Activated CD4-positive, alpha-beta memory T cell treated with anti-CD3 and anti-CD28 coated beads, Interleukin-2, amount 10 ng/mL, durations not matched to agents 7 days and 5 days (primary cell): ENCODE measurements around the gene NAA38. TPM values are rescaled to one million over a fixed set of nuclear protein-coding genes. Genes with fewer than 3 reads are reported as not detected.
"Not testable (repeated sequence)": the region's sequence is repeated elsewhere in the genome, so short reads cannot be mapped to it uniquely, and the experiment has no call there.

ENCODE experiments used
- CTCF ChIA-PET: fragments of 350-600 bp; sonication (Branson Sonifier 250); formaldehyde crosslinking; loops from one replicate; lab custom pipeline; 2021; ENCODE audit warnings: antibody characterized with exemption, inconsistent platforms; lab: Charles Lee
- POLR2A ChIA-PET: fragments of 350-600 bp; sonication (Branson Sonifier 250); formaldehyde crosslinking; loops from one replicate; lab custom pipeline; 2021; ENCODE audit warnings: antibody characterized with exemption; lab: Charles Lee
- DNase-seq: peaks from one replicate; pipeline ENCODE4 v3.0.0-alpha.2; 2020
- H3K27ac Mint-ChIP-seq: one replicate; pipeline ENCODE4 v1.8.0; 2021; ENCODE audit warnings: mild to moderate bottlenecking, mixed read lengths
- H3K27me3 Mint-ChIP-seq: one replicate; pipeline ENCODE4 v1.8.0; 2021; ENCODE audit warnings: mixed read lengths
- H3K36me3 Mint-ChIP-seq: one replicate; pipeline ENCODE4 v1.8.0; 2021; ENCODE audit warnings: low read depth, mixed read lengths
- H3K4me1 Mint-ChIP-seq: one replicate; pipeline ENCODE4 v1.8.0; 2021; ENCODE audit warnings: mixed read lengths
- H3K4me3 Mint-ChIP-seq: one replicate; pipeline ENCODE4 v1.8.0; 2021; ENCODE audit warnings: mild to moderate bottlenecking, mixed read lengths
- H3K9me3 Mint-ChIP-seq: one replicate; pipeline ENCODE4 v1.8.0; 2021; ENCODE audit warnings: mixed read lengths
- total RNA-seq, 2 experiments: library from RNA; stranded (reverse); gene quantifications; one replicate each; pipeline ENCODE4 v1.2.3, GENCODE V29; 2021

Gene NAA38
- total RNA-seq, 2 experiments from 2014 or later, result 69.8 to 76.9 TPM

- Mint-ChIP-seq H3K27ac (no peak overlapping the region), H3K4me3 (no peak overlapping the region), H3K4me1 (no peaks in the 10 kb centered on the region), H3K27me3 (no peaks in the 10 kb centered on the region), H3K36me3 (peaks cover 8% of the 10 kb centered on the region), H3K9me3 (no peaks in the 10 kb centered on the region)
- ChIA-PET POLR2A (interaction anchor here (1.2 kb wide), 1 partner anchor 8 kb away, joined by 4 read pairs; no protein-coding TSS in a partner anchor), CTCF (interaction anchor here (2.4 kb wide), 1 partner anchor 11 kb away, joined by 9 read pairs; no protein-coding TSS in a partner anchor)
- no peak for DNase-seq
These were observed 18.5 kb upstream of the NAA38 start for GRCh38 chr17:7875804-7876370.

- ChIA-PET POLR2A (no interaction called here), CTCF (no interaction called here)
- Mint-ChIP-seq H3K4me3 (no peak overlapping the region), H3K4me1 (peaks cover 11% of the 10 kb centered on the region), H3K9me3 (no peaks in the 10 kb centered on the region), H3K27ac (no peak overlapping the region), H3K27me3 (no peaks in the 10 kb centered on the region), H3K36me3 (peaks cover 10% of the 10 kb centered on the region)
- no peak for DNase-seq
These were observed 15.7 kb upstream of the NAA38 start for GRCh38 chr17:7873051-7873450.

DNA sequence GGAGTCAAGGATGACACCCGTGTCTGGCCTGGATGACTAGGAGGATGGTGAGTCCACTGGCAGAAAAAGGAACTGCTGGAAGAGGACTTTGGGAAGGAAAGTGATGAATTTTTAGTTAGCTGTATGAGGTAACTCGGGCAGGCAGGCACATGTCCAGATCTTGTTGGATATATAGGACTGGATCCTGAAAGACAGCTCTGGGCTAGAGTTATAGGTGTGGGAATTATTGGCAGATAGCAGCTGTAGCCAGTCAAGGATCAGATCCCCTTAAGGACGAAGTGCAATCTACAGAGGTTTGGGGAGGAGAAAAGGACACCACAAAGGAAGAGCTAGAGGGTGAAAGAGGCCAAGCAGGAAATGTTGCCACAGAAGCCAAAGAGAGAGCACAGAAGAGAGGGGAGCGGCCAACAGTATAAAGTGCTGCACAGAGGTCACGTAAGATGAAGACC lies 10.5 kb upstream of the NAA38 start:
- Mint-ChIP-seq H3K36me3 (peaks cover 26% of the 10 kb centered on the region), H3K4me1 (peaks cover 23% of the 10 kb centered on the region), H3K9me3 (no peaks in the 10 kb centered on the region), H3K27me3 (no peaks in the 10 kb centered on the region), H3K27ac (peak overlapping the region; percentile 62), H3K4me3 (peak overlapping the region; percentile 33)
- peak; percentile 34 for DNase-seq
- POLR2A ChIA-PET, result interaction anchor here (1.0 to 2.7 kb wide), 6 partner anchors 8 to 306 kb away, joined by 3 to 11 read pairs (median 4); partner anchors contain the start of gene NAA38
- CTCF ChIA-PET, result interaction anchor here (0.5 to 5.0 kb wide), 9 partner anchors 8 to 226 kb away, joined by 3 to 28 read pairs (median 4); partner anchors contain the start of gene RNF227

- H3K36me3 Mint-ChIP-seq, result peaks cover 26% of the 10 kb centered on the region
- no peak overlapping the region for H3K27ac Mint-ChIP-seq
- no peaks in the 10 kb centered on the region for H3K9me3 Mint-ChIP-seq
- H3K4me3 Mint-ChIP-seq, result no peak overlapping the region
- DNase-seq, result no peak
- H3K27me3 Mint-ChIP-seq, result no peaks in the 10 kb centered on the region
- ChIA-PET POLR2A (interaction anchor here (2.0 to 2.7 kb wide), 2 partner anchors 19 to 30 kb away, joined by 4 to 7 read pairs; no protein-coding TSS in a partner anchor), CTCF (interaction anchor here (0.7 to 2.6 kb wide), 8 partner anchors 8 to 193 kb away, joined by 3 to 9 read pairs (median 4); partner anchors contain the start of genes CYB5D1, NAA38 and RNF227)
- H3K4me1 Mint-ChIP-seq, result peaks cover 24% of the 10 kb centered on the region
These were observed 7.8 kb upstream of the NAA38 start for GRCh38 chr17:7864995-7865650.

DNA sequence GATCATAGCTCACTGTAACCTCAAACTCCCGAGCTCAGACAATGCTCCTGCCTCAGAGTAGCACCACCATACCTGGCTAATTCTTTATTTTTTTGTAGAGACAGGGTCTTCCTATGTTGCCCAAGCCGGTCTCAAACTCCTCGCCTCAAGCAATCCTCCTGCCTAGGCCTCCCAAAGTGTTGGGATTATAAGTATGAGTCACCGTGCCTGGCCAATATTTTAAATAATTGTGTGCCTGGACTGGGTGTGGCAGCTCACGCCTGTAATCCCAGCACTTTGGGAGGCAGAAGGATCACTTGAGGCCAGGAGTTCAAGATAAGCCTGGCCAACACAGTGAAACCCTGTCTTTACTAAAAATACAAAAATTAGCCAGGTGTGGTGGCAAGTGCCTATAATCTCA lies 7.0 kb upstream of the NAA38 start:
- H3K4me3 Mint-ChIP-seq, DNase-seq, H3K27me3 Mint-ChIP-seq, H3K9me3 Mint-ChIP-seq, H3K27ac Mint-ChIP-seq: not testable (repeated sequence)
- CTCF ChIA-PET, result interaction anchor here (1.2 to 6.7 kb wide), 8 partner anchors 12 to 209 kb away, joined by 4 to 81 read pairs (median 7); no protein-coding TSS in a partner anchor
- POLR2A ChIA-PET, result interaction anchor here (0.7 to 2.7 kb wide), 3 partner anchors 20 to 67 kb away, joined by 3 to 7 read pairs (median 4); partner anchors contain the start of gene TRAPPC1
- H3K4me1 Mint-ChIP-seq, result peaks cover 22% of the 10 kb centered on the region
- peaks cover 26% of the 10 kb centered on the region for H3K36me3 Mint-ChIP-seq

DNA sequence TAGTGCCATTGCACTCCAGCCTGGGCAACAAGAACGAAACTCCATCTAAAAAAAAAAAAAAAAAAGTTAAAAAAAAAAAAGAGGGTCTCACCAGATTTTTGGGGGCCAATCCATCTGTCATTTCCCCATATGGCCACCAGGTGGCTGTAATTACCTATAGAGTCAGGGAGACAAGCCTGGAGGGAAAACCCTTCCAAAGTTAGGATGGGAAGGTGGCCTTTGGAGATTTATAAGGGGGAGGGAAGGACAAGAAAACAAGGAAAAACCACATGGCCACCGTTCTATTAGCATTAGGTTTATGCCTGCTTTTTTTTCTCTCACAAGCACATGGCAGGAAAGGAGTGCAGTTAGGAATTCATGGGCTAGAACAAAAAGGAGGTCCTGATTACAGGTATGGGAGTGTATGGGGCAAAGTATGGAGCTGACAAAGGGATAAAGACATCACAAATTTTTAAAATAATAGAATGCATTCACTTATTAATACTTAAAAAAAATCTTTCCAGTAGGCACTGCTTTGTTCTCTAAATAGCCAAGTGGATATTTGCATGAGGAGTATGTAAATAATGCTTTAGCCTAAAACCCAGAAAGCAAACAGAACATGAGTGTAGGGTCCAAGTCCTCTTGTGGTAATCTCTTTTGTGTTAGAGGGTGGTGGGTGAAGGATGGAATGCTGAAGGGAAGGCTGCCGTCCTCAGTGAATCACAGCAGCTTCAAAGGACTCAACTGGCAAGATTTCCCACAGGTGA lies 5.5 kb upstream of the NAA38 start:
- ChIA-PET CTCF (interaction anchor here (0.7 to 6.7 kb wide), 21 partner anchors 8 to 247 kb away, joined by 3 to 81 read pairs (median 6); partner anchors contain the start of gene CNTROB), POLR2A (interaction anchor here (1.1 to 2.7 kb wide), 2 partner anchors 28 to 128 kb away, joined by 3 to 7 read pairs; no protein-coding TSS in a partner anchor)

DNA sequence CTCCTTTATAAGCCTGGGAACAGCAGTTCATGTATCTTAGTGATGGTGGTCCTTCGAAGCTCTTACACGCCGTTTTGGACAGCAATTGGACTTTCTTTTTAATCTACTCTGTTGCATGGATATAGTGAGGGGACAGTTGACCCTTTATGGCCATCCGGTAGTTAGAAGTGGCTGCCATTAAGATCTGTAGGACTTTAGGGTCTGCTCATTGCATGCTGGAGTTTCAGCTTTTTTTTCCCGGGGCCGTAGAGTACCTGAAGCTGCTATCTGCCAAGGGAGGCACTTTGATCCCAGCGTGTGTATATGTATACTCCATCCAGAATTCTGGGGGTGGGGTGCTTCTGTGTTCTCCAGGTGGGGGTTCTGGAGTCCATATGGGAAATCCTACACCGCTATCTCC lies 1.7 kb upstream of the NAA38 start:
- H3K27ac Mint-ChIP-seq, result no peak overlapping the region
- ChIA-PET CTCF (interaction anchor here (1.3 to 6.7 kb wide), 5 partner anchors 14 to 129 kb away, joined by 3 to 81 read pairs (median 5); partner anchors contain the start of genes CNTROB and TRAPPC1), POLR2A (interaction anchor here (1.3 kb wide), 1 partner anchor 27 kb away, joined by 5 read pairs; no protein-coding TSS in a partner anchor)
- no peaks in the 10 kb centered on the region for H3K27me3 Mint-ChIP-seq
- H3K4me1 Mint-ChIP-seq, result peaks cover 1% of the 10 kb centered on the region
- no peaks in the 10 kb centered on the region for H3K9me3 Mint-ChIP-seq
- peaks cover 4% of the 10 kb centered on the region for H3K36me3 Mint-ChIP-seq
- DNase-seq, result no peak
- no peak overlapping the region for H3K4me3 Mint-ChIP-seq

More for the DNA sequence above, 5.5 kb upstream of the NAA38 start:
- Mint-ChIP-seq H3K9me3 (no peaks in the 10 kb centered on the region), H3K4me1 (peaks cover 11% of the 10 kb centered on the region), H3K27me3 (no peaks in the 10 kb centered on the region), H3K27ac (no peak overlapping the region), H3K36me3 (peaks cover 22% of the 10 kb centered on the region), H3K4me3 (no peak overlapping the region)
- no peak for DNase-seq

DNA sequence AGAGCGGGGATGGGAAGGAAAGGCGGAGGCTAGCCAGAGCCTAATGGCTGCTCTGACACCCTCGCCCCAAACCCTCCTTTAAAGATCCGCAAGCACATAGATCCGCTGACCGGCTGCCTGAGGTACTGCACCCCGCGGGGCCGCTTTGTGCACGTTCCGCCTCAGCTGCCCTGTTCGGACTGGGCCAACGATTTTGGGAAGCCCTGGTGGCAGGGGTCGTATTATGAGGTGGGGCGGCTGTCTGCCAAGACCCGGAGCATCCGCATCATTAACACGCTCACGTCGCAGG lies 1.1 kb upstream of the NAA38 start:
- Mint-ChIP-seq H3K4me3 (no peak overlapping the region), H3K9me3 (no peaks in the 10 kb centered on the region), H3K36me3 (peaks cover 4% of the 10 kb centered on the region), H3K27ac (no peak overlapping the region), H3K4me1 (peaks cover 4% of the 10 kb centered on the region), H3K27me3 (no peaks in the 10 kb centered on the region)
- peak; percentile 61 for DNase-seq
- ChIA-PET CTCF (interaction anchor here (1.3 to 6.7 kb wide), 4 partner anchors 24 to 130 kb away, joined by 3 to 81 read pairs (median 5); partner anchors contain the start of genes CNTROB and TRAPPC1), POLR2A (no interaction called here)

DNA sequence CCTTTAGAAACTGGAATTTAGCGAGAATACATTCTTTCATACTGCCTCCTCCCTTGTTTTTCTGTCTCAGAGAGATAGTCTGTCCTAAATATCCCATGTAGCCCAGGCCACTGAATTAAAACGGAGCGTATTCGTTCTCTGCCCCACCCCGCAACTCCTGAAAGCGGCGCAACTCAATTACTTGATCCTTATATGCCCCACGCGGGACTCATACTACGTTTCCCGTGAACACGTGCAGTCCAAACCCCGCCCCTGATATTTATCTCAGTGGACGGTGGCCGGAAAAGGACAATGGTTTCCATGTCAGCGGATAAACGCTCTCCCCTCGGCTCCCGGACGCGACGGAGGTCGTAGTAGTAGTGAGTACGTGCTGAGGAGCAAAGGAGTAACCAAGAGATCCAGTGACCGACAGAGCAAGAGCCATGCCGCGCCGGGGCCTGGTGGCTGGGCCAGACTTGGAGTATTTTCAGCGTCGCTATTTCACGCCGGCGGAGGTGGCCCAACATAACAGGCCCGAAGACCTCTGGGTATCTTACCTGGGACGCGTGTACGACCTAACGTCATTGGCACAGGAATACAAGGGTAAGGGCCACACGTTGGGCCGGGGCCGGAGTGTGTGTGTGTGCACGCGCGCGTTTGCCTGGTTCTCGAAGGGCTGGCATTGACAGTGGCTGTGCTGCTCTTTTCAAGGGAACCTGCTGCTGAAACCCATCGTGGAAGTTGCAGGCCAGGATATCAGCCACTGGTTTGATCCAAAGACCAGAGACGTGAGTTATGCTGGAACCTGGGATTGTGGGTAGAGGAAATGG lies 558 bp upstream of the NAA38 start, which contains the start of gene CYB5D1:
Gene CYB5D1 (plus strand): TSS at position 291 of the 809 bp plus-strand sequence. CDS start 132 bp downstream, at position 423.
- POLR2A ChIA-PET, result interaction anchor here (0.6 to 3.1 kb wide), 17 partner anchors 10 to 454 kb away, joined by 3 to 32 read pairs (median 5); partner anchors contain the start of genes CHD3, CNTROB, KDM6B and RNF227
- DNase-seq, result peak; percentile 92
- H3K36me3 Mint-ChIP-seq, result peaks cover 4% of the 10 kb centered on the region
- H3K27ac Mint-ChIP-seq, result no peak within 1 kb of the TSS
- H3K4me1 Mint-ChIP-seq, result peaks cover 4% of the 10 kb centered on the region
- H3K9me3 Mint-ChIP-seq, result no peaks in the 10 kb centered on the region
- CTCF ChIA-PET, result interaction anchor here (0.6 to 6.7 kb wide), 24 partner anchors 7 to 261 kb away, joined by 3 to 81 read pairs (median 4); partner anchors contain the start of genes ALOX12B, CNTROB, KDM6B and RNF227
- no peaks in the 10 kb centered on the region for H3K27me3 Mint-ChIP-seq
- H3K4me3 Mint-ChIP-seq, result no peak within 1 kb of the TSS

DNA sequence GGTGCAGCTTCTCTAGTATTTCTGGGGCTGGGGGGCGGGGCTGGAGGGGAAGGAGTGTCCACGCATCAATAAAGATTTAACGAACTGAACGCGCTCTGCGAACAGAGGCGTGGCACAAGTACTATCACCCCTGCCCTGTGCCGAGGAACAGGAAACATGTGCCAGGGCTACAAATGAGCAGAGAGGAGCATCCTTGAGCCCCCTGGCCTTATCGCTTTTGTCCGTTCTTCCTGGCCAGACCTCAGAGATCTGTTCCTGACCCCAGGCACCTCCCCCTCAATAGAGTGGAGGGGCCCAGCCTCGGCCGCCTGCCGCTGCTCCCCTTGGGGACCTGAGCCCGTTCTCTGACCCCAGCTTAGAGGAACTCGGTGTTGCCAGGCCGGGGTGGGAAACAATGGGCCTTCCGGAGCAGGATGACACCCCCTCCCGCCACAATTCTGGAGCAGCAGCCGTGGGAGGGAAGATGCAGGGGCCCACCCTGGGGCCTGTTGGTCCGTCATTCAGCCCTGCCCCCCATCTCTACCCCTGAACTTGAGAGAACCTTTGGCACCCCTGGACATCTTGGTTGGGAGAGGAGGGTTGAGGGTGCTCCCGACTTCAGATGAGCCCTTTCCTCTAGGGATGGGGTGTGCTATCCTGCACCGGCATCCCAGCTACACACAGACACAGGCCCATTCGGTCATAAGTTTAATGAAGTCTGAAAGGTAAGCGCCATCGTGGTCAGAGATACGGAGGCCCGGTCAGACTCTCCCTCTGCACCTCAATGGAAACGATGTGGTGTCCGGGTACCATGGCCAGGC lies 1.1 kb downstream of the NAA38 start:
- Mint-ChIP-seq H3K36me3 (peaks cover 6% of the 10 kb centered on the region), H3K4me3 (no peak overlapping the region), H3K4me1 (peaks cover 17% of the 10 kb centered on the region), H3K9me3 (no peaks in the 10 kb centered on the region), H3K27me3 (no peaks in the 10 kb centered on the region), H3K27ac (no peak overlapping the region)
- ChIA-PET POLR2A (interaction anchor here (0.6 to 3.1 kb wide), 13 partner anchors 11 to 272 kb away, joined by 3 to 32 read pairs (median 4); partner anchors contain the start of genes CHD3, CNTROB, KDM6B and TP53), CTCF (interaction anchor here (0.7 to 2.3 kb wide), 13 partner anchors 9 to 186 kb away, joined by 3 to 24 read pairs (median 6); partner anchors contain the start of genes KDM6B, RNF227 and TP53)
- peak; percentile 54 for DNase-seq

DNA sequence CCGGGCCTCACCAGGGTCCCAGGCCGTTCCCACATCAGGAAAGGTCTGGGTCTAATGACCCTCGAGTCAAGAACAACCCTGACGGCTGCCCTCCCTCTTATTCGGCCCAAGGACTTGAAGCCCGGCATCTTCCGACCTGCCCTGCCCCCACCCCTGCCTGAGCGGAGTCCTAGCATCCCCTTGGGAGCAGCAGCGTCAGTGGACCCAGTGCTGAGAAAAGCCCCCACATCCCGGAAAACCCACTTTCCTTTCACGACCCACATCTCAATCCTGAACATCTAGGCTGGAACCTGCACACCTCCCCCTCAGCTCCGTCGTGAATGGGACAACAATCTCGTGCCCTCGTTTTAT lies 1.7 kb downstream of the NAA38 start:
- ChIA-PET CTCF (interaction anchor here (2.3 kb wide), 1 partner anchor 21 kb away, joined by 24 read pairs; the partner anchor contains the start of gene KDM6B), POLR2A (interaction anchor here (0.6 to 3.1 kb wide), 6 partner anchors 10 to 77 kb away, joined by 3 to 32 read pairs (median 18); partner anchors contain the start of genes CNTROB and KDM6B)
- DNase-seq, result peak; percentile 16
- Mint-ChIP-seq H3K36me3 (peaks cover 6% of the 10 kb centered on the region), H3K27ac (no peak overlapping the region), H3K4me1 (peaks cover 23% of the 10 kb centered on the region), H3K27me3 (no peaks in the 10 kb centered on the region), H3K4me3 (no peak overlapping the region), H3K9me3 (no peaks in the 10 kb centered on the region)
